Measurements from ENCODE around the gene AGBL1.

The AGBL1 gene

GRCh38 chr15:86483936-86484335 lies 404.3 kb downstream of the AGBL1 start:
- Histone ChIP-seq H3K9me3 (ENCODE audit: control insufficient read depth in 1 of 2, low read length in 2 of 2) (no peaks in the 10 kb centered on the region), H3K27ac (ENCODE audit: low read length) (no peak overlapping the region), H3K36me3 (ENCODE audit: control insufficient read depth in 1 of 2, insufficient read depth in 2 of 2, low read length in 2 of 2) (no peaks in the 10 kb centered on the region), H3K4me3 (ENCODE audit: low read depth in 1 of 2, low read length in 2 of 2) (no peak overlapping the region), H3K27me3 (ENCODE audit: low read depth, low read length) (no peaks in the 10 kb centered on the region), H3K4me1 (ENCODE audit: control insufficient read depth in 1 of 2, insufficient read depth in 2 of 2, low read length in 2 of 2) (no peaks in the 10 kb centered on the region)

DNA sequence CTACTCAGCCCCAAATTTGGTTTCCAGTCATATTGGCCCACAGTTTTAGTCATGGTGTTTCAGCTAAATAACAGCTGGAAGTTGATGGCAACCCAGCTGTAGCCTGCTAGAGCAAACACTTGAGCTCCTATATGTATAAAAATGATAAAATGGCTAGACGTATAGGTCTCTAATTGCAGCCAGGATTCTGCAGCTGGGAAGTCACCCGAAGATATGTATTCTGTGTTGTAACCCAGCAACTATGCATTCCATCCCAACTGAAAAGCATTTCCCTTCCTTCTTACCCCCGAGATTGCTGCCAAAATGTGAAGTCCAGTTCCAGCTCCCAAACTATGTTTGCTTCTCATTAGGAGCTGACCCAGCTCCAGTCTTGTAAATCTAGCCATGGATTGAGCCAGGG lies 408.4 kb downstream of the AGBL1 start:
- Histone ChIP-seq H3K4me1 (ENCODE audit: control insufficient read depth in 1 of 2, insufficient read depth in 2 of 2, low read length in 2 of 2) (no peaks in the 10 kb centered on the region), H3K9me3 (ENCODE audit: control insufficient read depth in 1 of 2, low read length in 2 of 2) (no peaks in the 10 kb centered on the region), H3K27ac (ENCODE audit: low read length) (no peak overlapping the region), H3K36me3 (ENCODE audit: control insufficient read depth in 1 of 2, insufficient read depth in 2 of 2, low read length in 2 of 2) (no peaks in the 10 kb centered on the region), H3K4me3 (ENCODE audit: low read depth in 1 of 2, low read length in 2 of 2) (no peak overlapping the region), H3K27me3 (ENCODE audit: low read depth, low read length) (no peaks in the 10 kb centered on the region)

DNA sequence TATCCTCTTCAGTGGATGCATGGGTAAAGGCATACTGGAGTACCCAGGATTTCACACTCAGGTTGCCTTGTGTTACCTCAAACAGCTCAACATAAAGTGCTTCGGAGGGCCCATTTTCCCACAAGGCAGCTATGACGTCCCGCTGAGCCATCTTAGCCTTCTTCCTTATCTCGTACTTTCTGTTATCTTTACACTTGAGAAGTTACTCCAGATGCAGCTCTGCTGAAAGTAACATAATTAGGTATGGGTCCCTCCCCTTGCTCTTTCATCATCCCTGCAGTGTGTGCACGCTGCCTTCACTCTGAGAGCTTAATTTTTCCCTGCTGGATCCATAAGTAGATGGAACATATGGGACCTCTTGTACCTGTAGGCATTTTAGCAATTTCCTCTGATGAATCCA lies 410.3 kb downstream of the AGBL1 start:
- no peak overlapping the region for H3K27ac ChIP-seq (ENCODE audit: low read length)
- H3K27me3 ChIP-seq (ENCODE audit: low read depth, low read length), result no peaks in the 10 kb centered on the region
- H3K4me3 ChIP-seq (ENCODE audit: low read depth in 1 of 2, low read length in 2 of 2), result no peak overlapping the region
- H3K4me1 ChIP-seq (ENCODE audit: control insufficient read depth in 1 of 2, insufficient read depth in 2 of 2, low read length in 2 of 2), result no peaks in the 10 kb centered on the region
- no peaks in the 10 kb centered on the region for H3K9me3 ChIP-seq (ENCODE audit: control insufficient read depth in 1 of 2, low read length in 2 of 2)
- H3K36me3 ChIP-seq (ENCODE audit: control insufficient read depth in 1 of 2, insufficient read depth in 2 of 2, low read length in 2 of 2), result no peaks in the 10 kb centered on the region

DNA sequence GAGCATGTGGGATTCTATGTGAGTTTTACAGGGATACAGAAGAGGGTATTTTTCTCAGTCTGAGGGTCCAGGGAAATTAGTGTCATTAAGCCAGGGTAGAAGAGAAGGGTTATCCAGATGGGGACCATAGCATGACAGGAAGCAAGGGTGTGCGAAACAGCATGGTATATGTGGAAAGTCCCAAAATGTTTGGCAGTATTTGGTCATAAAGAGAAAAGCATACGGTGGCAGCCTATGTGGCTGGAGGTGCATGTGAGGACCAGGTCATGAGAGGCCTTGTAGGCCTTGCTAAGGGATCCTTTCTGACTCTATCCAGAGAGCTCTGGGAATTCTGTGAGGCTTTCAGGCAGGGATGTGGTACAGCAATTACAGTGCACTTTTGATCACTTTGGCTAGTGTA lies 411.4 kb downstream of the AGBL1 start:
- no peaks in the 10 kb centered on the region for H3K27me3 ChIP-seq (ENCODE audit: low read depth, low read length)
- H3K9me3 ChIP-seq (ENCODE audit: control insufficient read depth in 1 of 2, low read length in 2 of 2), result no peaks in the 10 kb centered on the region
- no peak overlapping the region for H3K27ac ChIP-seq (ENCODE audit: low read length)
- no peaks in the 10 kb centered on the region for H3K4me1 ChIP-seq (ENCODE audit: control insufficient read depth in 1 of 2, insufficient read depth in 2 of 2, low read length in 2 of 2)
- no peaks in the 10 kb centered on the region for H3K36me3 ChIP-seq (ENCODE audit: control insufficient read depth in 1 of 2, insufficient read depth in 2 of 2, low read length in 2 of 2)
- no peak overlapping the region for H3K4me3 ChIP-seq (ENCODE audit: low read depth in 1 of 2, low read length in 2 of 2)

DNA sequence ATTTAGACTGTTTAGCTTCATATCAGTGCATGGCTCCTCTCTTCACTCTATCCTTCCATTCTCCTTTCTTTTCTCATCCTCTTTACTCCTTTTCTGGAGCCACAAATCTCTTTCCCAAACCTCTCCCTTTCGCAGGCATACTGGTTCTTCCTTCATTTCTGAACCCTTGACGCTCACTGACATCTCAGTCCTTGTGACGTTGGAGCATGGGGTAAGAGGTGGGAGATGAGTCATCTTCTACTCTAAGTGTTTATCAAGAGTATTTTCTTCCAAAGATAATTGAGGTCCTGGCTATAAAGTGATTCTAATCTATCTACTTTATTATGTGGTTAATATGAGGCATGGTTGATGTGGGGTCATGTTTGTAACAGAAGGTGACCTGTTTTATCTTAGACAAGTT lies 414.2 kb downstream of the AGBL1 start:
- no peak overlapping the region for H3K27ac ChIP-seq (ENCODE audit: low read length)
- no peaks in the 10 kb centered on the region for H3K4me1 ChIP-seq (ENCODE audit: control insufficient read depth in 1 of 2, insufficient read depth in 2 of 2, low read length in 2 of 2)
- no peak overlapping the region for H3K4me3 ChIP-seq (ENCODE audit: low read depth in 1 of 2, low read length in 2 of 2)
- no peaks in the 10 kb centered on the region for H3K27me3 ChIP-seq (ENCODE audit: low read depth, low read length)
- no peaks in the 10 kb centered on the region for H3K9me3 ChIP-seq (ENCODE audit: control insufficient read depth in 1 of 2, low read length in 2 of 2)
- H3K36me3 ChIP-seq (ENCODE audit: control insufficient read depth in 1 of 2, insufficient read depth in 2 of 2, low read length in 2 of 2), result no peaks in the 10 kb centered on the region

DNA sequence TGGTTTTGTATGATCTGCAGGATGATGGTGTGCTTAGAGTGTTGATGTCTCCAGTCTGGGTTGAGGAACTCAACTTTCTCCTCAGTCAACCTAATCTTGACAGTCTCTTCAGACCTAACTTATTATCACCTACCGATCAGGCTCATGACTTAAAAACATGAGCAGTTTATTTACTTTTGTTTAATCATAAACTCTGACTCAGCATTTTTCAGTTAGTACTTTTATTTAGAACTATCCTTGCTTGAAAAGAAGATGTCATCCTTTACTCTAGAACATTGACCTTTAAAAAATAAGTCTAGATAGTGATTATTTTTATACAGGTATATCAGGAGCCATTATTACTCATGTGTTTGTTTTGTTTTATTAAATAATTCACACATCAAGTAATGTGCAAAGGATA lies 414.8 kb downstream of the AGBL1 start:
- H3K27me3 ChIP-seq (ENCODE audit: low read depth, low read length), result no peaks in the 10 kb centered on the region
- H3K4me1 ChIP-seq (ENCODE audit: control insufficient read depth in 1 of 2, insufficient read depth in 2 of 2, low read length in 2 of 2), result no peaks in the 10 kb centered on the region
- no peak overlapping the region for H3K27ac ChIP-seq (ENCODE audit: low read length)

GRCh38 chr15:86502301-86502700 lies 422.6 kb downstream of the AGBL1 start:
- no peaks in the 10 kb centered on the region for H3K36me3 ChIP-seq (ENCODE audit: control insufficient read depth in 1 of 2, insufficient read depth in 2 of 2, low read length in 2 of 2)
- no peaks in the 10 kb centered on the region for H3K9me3 ChIP-seq (ENCODE audit: control insufficient read depth in 1 of 2, low read length in 2 of 2)
- H3K27ac ChIP-seq (ENCODE audit: low read length), result no peak overlapping the region

More for the DNA sequence above, 414.8 kb downstream of the AGBL1 start:
- Histone ChIP-seq H3K4me3 (ENCODE audit: low read depth in 1 of 2, low read length in 2 of 2) (no peak overlapping the region), H3K9me3 (ENCODE audit: control insufficient read depth in 1 of 2, low read length in 2 of 2) (no peaks in the 10 kb centered on the region), H3K36me3 (ENCODE audit: control insufficient read depth in 1 of 2, insufficient read depth in 2 of 2, low read length in 2 of 2) (no peaks in the 10 kb centered on the region)

DNA sequence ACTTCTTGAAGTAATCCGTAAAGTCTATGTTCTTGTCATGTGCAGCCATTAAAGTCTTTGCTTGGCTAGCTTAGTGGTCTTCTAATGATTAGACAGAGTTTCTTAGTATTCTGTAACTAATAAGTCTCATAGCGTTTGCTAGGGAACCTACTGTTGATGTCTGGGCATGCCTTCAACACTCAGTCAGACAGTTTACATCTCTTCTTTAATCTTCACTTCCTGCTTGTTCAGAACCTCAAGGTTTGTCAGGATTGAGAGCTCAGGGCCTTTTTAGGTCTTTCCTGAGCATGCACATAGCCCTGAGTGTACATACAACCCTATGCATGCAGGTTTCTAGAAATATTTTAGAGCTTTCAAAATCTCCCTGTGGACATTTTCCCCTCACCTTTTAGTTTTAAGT lies 426.3 kb downstream of the AGBL1 start:
- H3K27ac ChIP-seq (ENCODE audit: low read length), result no peak overlapping the region
- no peaks in the 10 kb centered on the region for H3K36me3 ChIP-seq (ENCODE audit: control insufficient read depth in 1 of 2, insufficient read depth in 2 of 2, low read length in 2 of 2)
- H3K4me3 ChIP-seq (ENCODE audit: low read depth in 1 of 2, low read length in 2 of 2), result no peak overlapping the region
- H3K9me3 ChIP-seq (ENCODE audit: control insufficient read depth in 1 of 2, low read length in 2 of 2), result no peaks in the 10 kb centered on the region
- H3K4me1 ChIP-seq (ENCODE audit: control insufficient read depth in 1 of 2, insufficient read depth in 2 of 2, low read length in 2 of 2), result no peaks in the 10 kb centered on the region
- no peaks in the 10 kb centered on the region for H3K27me3 ChIP-seq (ENCODE audit: low read depth, low read length)

More at GRCh38 chr15:86502301-86502700, 422.6 kb downstream of the AGBL1 start:
- Histone ChIP-seq H3K4me1 (ENCODE audit: control insufficient read depth in 1 of 2, insufficient read depth in 2 of 2, low read length in 2 of 2) (no peaks in the 10 kb centered on the region), H3K4me3 (ENCODE audit: low read depth in 1 of 2, low read length in 2 of 2) (no peak overlapping the region), H3K27me3 (ENCODE audit: low read depth, low read length) (no peaks in the 10 kb centered on the region)

- Histone ChIP-seq H3K9me3 (ENCODE audit: control insufficient read depth in 1 of 2, low read length in 2 of 2) (no peaks in the 10 kb centered on the region), H3K27ac (ENCODE audit: low read length) (no peak overlapping the region), H3K36me3 (ENCODE audit: control insufficient read depth in 1 of 2, insufficient read depth in 2 of 2, low read length in 2 of 2) (no peaks in the 10 kb centered on the region), H3K27me3 (ENCODE audit: low read depth, low read length) (no peaks in the 10 kb centered on the region), H3K4me1 (ENCODE audit: control insufficient read depth in 1 of 2, insufficient read depth in 2 of 2, low read length in 2 of 2) (no peaks in the 10 kb centered on the region), H3K4me3 (ENCODE audit: low read depth in 1 of 2, low read length in 2 of 2) (no peak overlapping the region)
These were observed 426.7 kb downstream of the AGBL1 start for GRCh38 chr15:86506401-86506800.

DNA sequence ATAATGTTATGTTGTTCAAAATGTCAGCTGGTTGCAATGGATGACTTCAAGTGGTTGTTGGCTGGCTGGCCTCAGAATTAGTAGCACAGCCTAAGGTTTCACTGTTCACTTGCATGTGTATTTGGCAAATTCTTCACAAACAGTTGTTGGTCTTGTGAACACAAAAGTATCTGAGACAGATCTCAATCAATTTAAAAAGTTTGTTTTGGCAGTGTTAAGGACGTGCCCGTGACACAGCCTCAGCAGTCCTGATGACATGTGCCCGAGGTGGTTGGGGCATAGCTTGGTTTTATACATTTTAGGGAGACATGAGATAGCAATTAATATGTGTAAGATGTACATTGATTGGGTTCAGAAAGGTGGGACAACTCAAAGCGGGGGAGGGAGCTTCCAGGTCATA lies 436.0 kb downstream of the AGBL1 start:
- no peak overlapping the region for H3K27ac ChIP-seq (ENCODE audit: low read length)
- H3K27me3 ChIP-seq (ENCODE audit: low read depth, low read length), result no peaks in the 10 kb centered on the region
- H3K9me3 ChIP-seq (ENCODE audit: control insufficient read depth in 1 of 2, low read length in 2 of 2), result peaks cover 0 to 5% of the 10 kb centered on the region in 2 donors
- H3K36me3 ChIP-seq (ENCODE audit: control insufficient read depth in 1 of 2, insufficient read depth in 2 of 2, low read length in 2 of 2), result no peaks in the 10 kb centered on the region
- no peaks in the 10 kb centered on the region for H3K4me1 ChIP-seq (ENCODE audit: control insufficient read depth in 1 of 2, insufficient read depth in 2 of 2, low read length in 2 of 2)
- H3K4me3 ChIP-seq (ENCODE audit: low read depth in 1 of 2, low read length in 2 of 2), result no peak overlapping the region

DNA sequence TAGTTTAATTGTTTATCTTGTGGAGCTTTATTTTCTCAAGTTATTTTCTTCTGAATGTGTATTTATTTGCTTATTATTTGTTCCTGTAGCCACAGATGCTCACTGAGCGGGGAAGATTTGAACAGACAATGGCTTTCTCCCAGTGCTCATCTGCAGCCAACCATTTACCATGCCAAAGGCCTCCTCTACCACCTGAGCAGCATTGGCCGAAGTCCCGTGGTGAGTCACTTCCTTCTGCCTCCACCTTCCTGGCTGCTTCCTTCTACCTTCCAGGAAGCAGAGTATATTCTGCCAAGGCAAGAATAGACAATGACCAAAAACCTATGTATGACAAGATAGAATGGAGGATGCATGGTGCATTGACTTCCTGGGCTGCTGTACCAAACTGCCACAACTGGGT lies 443.1 kb downstream of the AGBL1 start:
- Histone ChIP-seq H3K4me3 (ENCODE audit: low read depth in 1 of 2, low read length in 2 of 2) (no peak overlapping the region), H3K9me3 (ENCODE audit: control insufficient read depth in 1 of 2, low read length in 2 of 2) (no peaks in the 10 kb centered on the region), H3K36me3 (ENCODE audit: control insufficient read depth in 1 of 2, insufficient read depth in 2 of 2, low read length in 2 of 2) (no peaks in the 10 kb centered on the region), H3K27me3 (ENCODE audit: low read depth, low read length) (no peaks in the 10 kb centered on the region), H3K27ac (ENCODE audit: low read length) (no peak overlapping the region), H3K4me1 (ENCODE audit: control insufficient read depth in 1 of 2, insufficient read depth in 2 of 2, low read length in 2 of 2) (no peaks in the 10 kb centered on the region)

GRCh38 chr15:86526938-86527690 lies 447.4 kb downstream of the AGBL1 start:
- Histone ChIP-seq H3K4me1 (ENCODE audit: control insufficient read depth in 1 of 2, insufficient read depth in 2 of 2, low read length in 2 of 2) (no peaks in the 10 kb centered on the region), H3K36me3 (ENCODE audit: control insufficient read depth in 1 of 2, insufficient read depth in 2 of 2, low read length in 2 of 2) (no peaks in the 10 kb centered on the region), H3K4me3 (ENCODE audit: low read depth in 1 of 2, low read length in 2 of 2) (no peak overlapping the region), H3K27ac (ENCODE audit: low read length) (no peak overlapping the region), H3K27me3 (ENCODE audit: low read depth, low read length) (no peaks in the 10 kb centered on the region), H3K9me3 (ENCODE audit: control insufficient read depth in 1 of 2, low read length in 2 of 2) (no peaks in the 10 kb centered on the region)

Data from muscle layer of duodenum (tissue), 2 donors.